BLaER1 treated with 17β-estradiol and CSF1 and Interleukin-3, amounts not matched to agents 10 nM and 100 nM (cell line): ENCODE data around the gene MMP7.

Experiments used
- H3K27ac ChIP-seq, 11 experiments: shearing (Covaris generic); formaldehyde crosslinking; 2 replicates each; pipeline ENCODE4 v1.8.1; 2022
- H3K27me3 ChIP-seq, 11 experiments: shearing (Covaris generic); formaldehyde crosslinking; 2 replicates each; pipeline ENCODE4 v1.8.1; 2022
- H3K36me3 ChIP-seq, 11 experiments: shearing (Covaris generic); formaldehyde crosslinking; 2 replicates each; pipeline ENCODE4 v1.8.1; 2022
- H3K4me1 ChIP-seq, 10 experiments: shearing (Covaris generic); formaldehyde crosslinking; 2 replicates each; pipeline ENCODE4 v1.8.1; 2022
- H3K4me2 ChIP-seq, 11 experiments: shearing (Covaris generic); formaldehyde crosslinking; 2 replicates each; pipeline ENCODE4 v1.8.1; 2022
- H3K4me3 ChIP-seq, 10 experiments: shearing (Covaris generic); formaldehyde crosslinking; 2 replicates each; pipeline ENCODE4 v1.8.1; 2022
- H3K9ac ChIP-seq, 11 experiments: shearing (Covaris generic); formaldehyde crosslinking; 2 replicates each; pipeline ENCODE4 v1.8.1; 2022
- H3K9me3 ChIP-seq, 11 experiments: shearing (Covaris generic); formaldehyde crosslinking; replicated peaks in 1 of 11; 2 replicates each; pipeline ENCODE4 v1.8.1; 2022
- H4K20me1 ChIP-seq, 11 experiments: shearing (Covaris generic); formaldehyde crosslinking; 2 replicates each; pipeline ENCODE4 v1.8.1; 2022
- Cebpa-rat ChIP-seq, 11 experiments: shearing (Covaris generic); IDR thresholded peaks; 2 replicates each; pipeline ENCODE4 v1.8.1; 2022

MMP7 gene

DNA sequence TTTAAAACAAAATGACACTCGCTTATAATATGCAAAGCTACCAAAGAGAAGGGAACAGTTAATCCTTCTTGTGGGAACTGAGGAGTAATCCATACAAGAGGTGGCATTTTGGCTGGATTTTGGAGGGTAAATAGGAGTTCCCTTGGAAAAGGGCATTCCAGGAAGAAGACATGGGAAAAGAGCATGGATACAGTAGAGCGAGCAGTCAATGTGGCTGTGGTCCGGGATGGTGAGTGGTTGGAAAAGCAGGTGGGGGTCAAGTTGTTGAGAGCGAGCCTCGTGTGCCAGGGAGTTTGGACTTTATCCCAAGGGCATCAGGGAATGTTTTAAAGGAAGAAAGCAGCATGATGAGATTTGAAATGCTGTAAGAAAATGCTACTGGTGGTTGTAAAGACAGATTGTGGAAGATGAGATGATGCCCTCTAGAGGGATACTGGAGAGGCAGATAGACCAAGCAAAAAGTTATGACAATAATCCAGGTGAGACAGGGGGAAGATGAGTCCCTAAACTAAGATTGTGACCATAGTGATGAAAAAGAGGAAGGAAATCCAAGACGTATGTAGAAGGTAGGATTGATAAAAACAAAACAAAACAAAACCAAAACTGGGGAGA lies 3.8 kb upstream of the MMP7 start:
- 0 out of 22 replicates have a peak overlapping the region, but pooled peaks of 1 of the 11 experiments have one; percentile 0 for H3K4me2 ChIP-seq
- H3K27ac ChIP-seq, result no peak overlapping the region
- TF ChIP-seq Cebpa-rat (IDR thresholded peaks at IDR 0.05), result no peak
- H4K20me1 ChIP-seq, result no peaks in the 10 kb centered on the region
- H3K9ac ChIP-seq, result no peak overlapping the region
- H3K4me1 ChIP-seq, result peaks cover 22 to 48% (median 29%) of the 10 kb centered on the region in 10 experiments
- no peaks in the 10 kb centered on the region for H3K27me3 ChIP-seq
- H3K9me3 ChIP-seq, result peaks cover 0 to 6% (median 0%) of the 10 kb centered on the region in 11 experiments; a peak in 1 of 22 replicates
- H3K36me3 ChIP-seq, result no peaks in the 10 kb centered on the region
- no peak overlapping the region for H3K4me3 ChIP-seq

DNA sequence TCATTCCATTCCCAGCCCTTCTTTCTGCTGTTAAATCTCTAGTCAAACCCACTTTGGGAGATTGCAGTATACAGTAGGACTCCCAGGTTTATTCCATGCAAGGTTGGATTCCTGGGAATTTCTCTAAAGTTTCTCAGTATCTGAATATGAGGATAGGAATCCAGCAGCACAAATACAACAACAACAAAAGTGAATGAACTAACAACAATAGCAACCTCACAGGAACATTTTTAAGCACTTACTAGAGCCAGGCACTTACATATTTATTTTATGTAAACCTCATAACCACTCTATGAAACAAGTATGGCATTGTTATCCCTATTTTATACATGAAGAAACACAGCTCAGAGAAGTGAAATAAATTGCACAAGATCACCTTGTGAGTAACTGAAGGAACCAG lies 1.9 kb downstream of the MMP7 start:
- Histone ChIP-seq H3K4me2 (no peak overlapping the region), H3K9me3 (no peaks in the 10 kb centered on the region), H3K27ac (no peak overlapping the region), H4K20me1 (no peaks in the 10 kb centered on the region), H3K9ac (no peak overlapping the region), H3K27me3 (no peaks in the 10 kb centered on the region), H3K4me1 (peaks cover 0 to 19% (median 2%) of the 10 kb centered on the region in 10 experiments; a peak in 7 of 20 replicates), H3K4me3 (no peak overlapping the region), H3K36me3 (no peaks in the 10 kb centered on the region)
- no peak for TF ChIP-seq Cebpa-rat (IDR thresholded peaks at IDR 0.05)

DNA sequence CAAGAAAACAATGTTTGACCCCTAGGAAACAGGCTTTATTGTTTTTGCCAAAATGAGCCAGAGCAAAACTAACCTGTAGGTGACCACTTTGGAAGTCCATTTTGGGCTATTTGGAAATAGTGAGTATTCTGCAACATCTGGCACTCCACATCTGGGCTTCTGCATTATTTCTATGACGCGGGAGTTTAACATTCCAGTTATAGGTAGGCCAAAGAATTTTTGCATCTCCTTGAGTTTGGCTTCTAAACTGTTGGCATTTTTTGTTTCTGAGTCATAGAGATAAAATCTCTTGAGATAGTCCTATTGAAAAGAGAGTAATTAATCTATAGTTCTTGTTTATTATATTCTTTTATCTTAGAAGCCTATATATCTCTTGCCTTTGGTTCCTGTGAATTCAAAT lies 2.9 kb downstream of the MMP7 start:
- H3K36me3 ChIP-seq, result no peaks in the 10 kb centered on the region
- H3K4me3 ChIP-seq, result no peak overlapping the region
- no peaks in the 10 kb centered on the region for H4K20me1 ChIP-seq
- no peaks in the 10 kb centered on the region for H3K9me3 ChIP-seq
- no peak overlapping the region for H3K4me2 ChIP-seq
- no peak for TF ChIP-seq Cebpa-rat (IDR thresholded peaks at IDR 0.05)
- peaks cover 2 to 27% (median 5%) of the 10 kb centered on the region in 10 experiments; a peak in 18 of 20 replicates for H3K4me1 ChIP-seq
- H3K27me3 ChIP-seq, result no peaks in the 10 kb centered on the region
- no peak overlapping the region for H3K9ac ChIP-seq
- H3K27ac ChIP-seq, result no peak overlapping the region

DNA sequence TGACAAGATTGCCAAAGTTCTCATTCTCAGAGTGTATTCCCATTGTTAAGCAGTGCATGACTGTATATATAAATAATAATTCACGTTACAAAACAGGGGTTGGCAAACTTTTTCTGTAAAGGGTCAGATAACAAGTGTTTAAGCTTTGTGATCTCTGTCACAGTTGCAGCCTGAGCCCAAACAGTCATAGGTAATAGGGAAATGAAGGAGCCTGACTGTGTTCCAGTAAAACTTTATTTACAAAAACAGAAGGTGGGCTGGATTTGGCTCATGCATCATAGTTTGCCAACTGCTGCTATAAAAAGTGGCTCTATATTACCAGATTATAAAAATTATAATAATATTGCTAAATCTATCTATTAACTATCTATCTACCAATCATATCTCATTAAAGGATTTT lies 3.5 kb downstream of the MMP7 start:
- Histone ChIP-seq H3K9me3 (no peaks in the 10 kb centered on the region), H3K36me3 (no peaks in the 10 kb centered on the region), H3K4me2 (no peak overlapping the region), H3K4me3 (no peak overlapping the region), H3K4me1 (peaks cover 6 to 34% (median 11%) of the 10 kb centered on the region in 10 experiments; a peak in 18 of 20 replicates), H4K20me1 (no peaks in the 10 kb centered on the region), H3K9ac (no peak overlapping the region), H3K27ac (no peak overlapping the region), H3K27me3 (no peaks in the 10 kb centered on the region)
- TF ChIP-seq Cebpa-rat (IDR thresholded peaks at IDR 0.05), result no peak

DNA sequence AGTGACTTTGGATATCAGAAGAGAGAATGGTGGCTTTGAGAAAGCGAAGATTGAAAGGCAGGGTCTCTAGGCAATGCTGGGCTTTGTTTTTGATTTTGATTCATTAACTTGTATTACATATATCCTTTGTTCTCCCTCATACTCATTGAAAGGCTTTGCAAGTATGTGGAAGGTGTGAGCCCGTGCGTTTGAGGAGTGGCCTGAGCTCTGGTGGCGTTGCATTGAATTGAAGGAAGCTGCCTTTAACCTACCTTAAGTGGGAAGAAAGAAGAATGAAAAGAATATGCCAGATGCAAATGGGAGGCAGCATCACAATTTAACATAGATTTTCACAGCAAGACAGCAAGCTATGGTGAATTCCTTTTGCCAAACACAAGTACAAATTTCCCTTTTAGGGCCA lies 6.7 kb downstream of the MMP7 start:
- Histone ChIP-seq H3K4me2 (no peak overlapping the region), H3K27ac (no peak overlapping the region), H3K9me3 (no peaks in the 10 kb centered on the region), H4K20me1 (no peaks in the 10 kb centered on the region), H3K9ac (no peak overlapping the region), H3K27me3 (no peaks in the 10 kb centered on the region), H3K4me1 (peaks cover 6 to 16% (median 11%) of the 10 kb centered on the region in 10 experiments; a peak in 18 of 20 replicates), H3K36me3 (no peaks in the 10 kb centered on the region), H3K4me3 (no peak overlapping the region)
- no peak for TF ChIP-seq Cebpa-rat (IDR thresholded peaks at IDR 0.05)

DNA sequence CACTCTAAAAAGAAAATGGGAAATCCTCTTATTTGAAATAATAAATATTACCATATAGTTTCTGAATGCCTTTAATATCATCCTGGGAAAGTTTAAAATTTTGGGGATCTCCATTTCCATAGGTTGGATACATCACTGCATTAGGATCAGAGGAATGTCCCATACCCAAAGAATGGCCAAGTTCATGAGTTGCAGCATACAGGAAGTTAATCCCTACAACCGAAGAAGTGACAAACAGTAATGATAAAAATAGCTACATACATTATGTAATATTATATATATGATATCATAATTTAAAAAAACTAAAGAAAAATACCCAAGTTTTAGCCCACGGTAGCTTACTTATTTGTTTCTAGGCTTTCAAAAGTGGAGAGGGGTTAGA lies 7.4 kb downstream of the MMP7 start:
- Histone ChIP-seq H3K4me3 (no peak overlapping the region), H4K20me1 (no peaks in the 10 kb centered on the region), H3K9ac (no peak overlapping the region), H3K4me2 (peak overlapping the region in 8 of 11 experiments; percentile 18 to 57 (median 42); a peak in 14 of 22 replicates), H3K36me3 (no peaks in the 10 kb centered on the region), H3K27ac (no peak overlapping the region), H3K4me1 (peaks cover 6 to 16% (median 11%) of the 10 kb centered on the region in 10 experiments; a peak in 18 of 20 replicates), H3K9me3 (no peaks in the 10 kb centered on the region), H3K27me3 (no peaks in the 10 kb centered on the region)
- TF ChIP-seq Cebpa-rat (IDR thresholded peaks at IDR 0.05), result no peak

DNA sequence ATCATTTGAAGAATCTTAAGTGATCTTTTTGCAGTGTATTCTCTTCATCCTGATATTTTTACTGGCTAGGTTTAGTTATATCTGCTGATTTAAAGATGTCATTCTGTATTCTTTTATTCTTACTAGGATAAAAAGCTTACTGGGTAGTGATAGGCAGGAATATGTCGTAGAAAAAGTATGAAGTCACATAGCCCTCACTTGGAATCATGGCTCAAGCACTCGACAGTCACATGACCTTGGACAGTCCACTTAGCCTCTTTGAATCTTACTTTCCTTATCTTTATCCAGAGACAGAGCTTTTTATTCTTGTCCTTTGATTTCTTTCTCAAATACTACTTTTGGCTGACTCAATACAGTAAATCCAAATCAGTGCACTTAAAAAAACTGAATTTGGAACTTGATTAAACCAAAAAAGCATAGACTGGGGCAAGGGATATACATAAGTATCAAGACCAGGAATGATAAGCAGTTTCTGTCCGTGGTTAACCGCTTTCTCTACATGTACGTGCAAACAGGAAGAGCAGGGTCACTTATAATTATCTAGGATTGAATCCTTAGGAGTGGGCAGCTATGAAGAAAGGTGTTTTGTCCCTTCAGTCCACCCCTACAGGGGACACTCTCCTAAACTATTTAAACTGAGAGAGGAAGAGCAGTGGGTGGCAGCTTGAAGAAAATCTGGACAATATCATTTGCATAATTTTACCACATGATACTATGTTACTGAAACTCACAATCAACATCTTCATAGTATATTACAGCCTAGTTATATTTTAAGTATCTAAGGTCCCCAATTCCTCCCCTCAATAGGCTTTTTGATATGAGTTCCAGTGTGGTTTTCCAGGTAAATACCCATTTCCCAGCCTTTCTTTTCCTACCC lies 8.0 kb downstream of the MMP7 start:
- peak overlapping the region; percentile 2 to 57 (median 41); a peak in 18 of 22 replicates for H3K4me2 ChIP-seq
- H3K4me3 ChIP-seq, result no peak overlapping the region
- H4K20me1 ChIP-seq, result no peaks in the 10 kb centered on the region
- TF ChIP-seq Cebpa-rat (IDR thresholded peaks at IDR 0.05), result no peak
- no peak overlapping the region; a peak in 1 of 22 replicates for H3K27ac ChIP-seq
- H3K4me1 ChIP-seq, result peaks cover 6 to 16% (median 11%) of the 10 kb centered on the region in 10 experiments; a peak in 18 of 20 replicates
- H3K27me3 ChIP-seq, result no peaks in the 10 kb centered on the region
- no peaks in the 10 kb centered on the region for H3K9me3 ChIP-seq
- no peaks in the 10 kb centered on the region for H3K36me3 ChIP-seq
- no peak overlapping the region for H3K9ac ChIP-seq

DNA sequence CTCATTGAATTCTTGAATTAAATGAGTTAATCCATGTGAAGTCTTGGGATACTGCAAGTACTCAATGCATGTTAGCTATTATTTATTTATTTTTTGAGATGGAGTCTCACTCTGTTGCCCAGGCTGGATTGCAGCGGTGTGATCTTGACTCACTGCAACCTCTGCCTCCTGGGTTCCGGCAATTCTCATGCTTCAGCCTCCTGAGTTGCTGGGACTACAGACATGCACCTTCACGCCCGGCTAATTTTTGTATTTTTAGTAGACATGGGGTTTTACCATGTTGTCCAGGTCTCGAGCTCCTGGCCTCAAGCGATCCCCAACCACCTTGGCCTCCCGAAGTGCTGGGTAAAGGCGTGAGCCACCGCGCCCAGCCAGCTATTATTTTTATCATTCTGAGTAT lies 9.4 kb downstream of the MMP7 start:
- no peak overlapping the region for H3K27ac ChIP-seq
- peaks cover 0 to 2% (median 0%) of the 10 kb centered on the region in 11 experiments; a peak in 2 of 22 replicates for H3K9me3 ChIP-seq
- H4K20me1 ChIP-seq, result no peaks in the 10 kb centered on the region
- H3K27me3 ChIP-seq, result no peaks in the 10 kb centered on the region
- H3K36me3 ChIP-seq, result no peaks in the 10 kb centered on the region
- H3K9ac ChIP-seq, result no peak overlapping the region
- H3K4me1 ChIP-seq, result peaks cover 6 to 16% (median 10%) of the 10 kb centered on the region in 10 experiments; a peak in 18 of 20 replicates
- no peak for TF ChIP-seq Cebpa-rat (IDR thresholded peaks at IDR 0.05)
- no peak overlapping the region for H3K4me3 ChIP-seq
- no peak overlapping the region for H3K4me2 ChIP-seq

DNA sequence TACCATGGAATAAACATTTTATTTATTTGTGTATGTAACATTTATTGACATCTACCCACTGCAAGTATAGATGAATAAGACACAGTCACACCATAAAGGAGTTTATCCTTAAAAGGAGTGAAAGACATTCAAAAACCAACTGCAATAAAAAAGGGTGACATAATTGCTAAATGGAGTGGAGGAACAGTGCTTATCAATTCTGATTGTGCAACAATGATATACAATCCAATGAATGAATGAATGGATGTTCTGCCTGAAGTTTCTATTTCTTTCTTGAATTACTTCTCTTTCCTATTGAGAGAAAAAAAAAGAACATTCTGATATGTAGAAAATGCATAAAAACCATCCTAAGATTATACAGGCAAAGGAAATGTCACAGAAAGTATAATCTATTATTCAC lies 10.0 kb downstream of the MMP7 start:
- Histone ChIP-seq H3K9me3 (peaks cover 0 to 6% (median 0%) of the 10 kb centered on the region in 11 experiments; a peak in 5 of 22 replicates), H3K36me3 (no peaks in the 10 kb centered on the region), H3K4me3 (no peak overlapping the region), H3K27me3 (no peaks in the 10 kb centered on the region), H3K4me1 (peaks cover 6 to 16% (median 10%) of the 10 kb centered on the region in 10 experiments; a peak in 18 of 20 replicates), H4K20me1 (no peaks in the 10 kb centered on the region), H3K4me2 (no peak overlapping the region), H3K27ac (no peak overlapping the region), H3K9ac (no peak overlapping the region)
- TF ChIP-seq Cebpa-rat (IDR thresholded peaks at IDR 0.05), result no peak
